Measurements from ENCODE around the gene TMEM44. TPM values are rescaled to one million over a fixed set of nuclear protein-coding genes. Genes with fewer than 3 reads are reported as not detected.
"Not testable (repeated sequence)": the region's sequence is repeated elsewhere in the genome, so short reads cannot be mapped to it uniquely, and the experiment has no call there.

TMEM44 gene
- total RNA-seq, 2 donors from 2014 or later, result 1.8 to 9.6 TPM

DNA sequence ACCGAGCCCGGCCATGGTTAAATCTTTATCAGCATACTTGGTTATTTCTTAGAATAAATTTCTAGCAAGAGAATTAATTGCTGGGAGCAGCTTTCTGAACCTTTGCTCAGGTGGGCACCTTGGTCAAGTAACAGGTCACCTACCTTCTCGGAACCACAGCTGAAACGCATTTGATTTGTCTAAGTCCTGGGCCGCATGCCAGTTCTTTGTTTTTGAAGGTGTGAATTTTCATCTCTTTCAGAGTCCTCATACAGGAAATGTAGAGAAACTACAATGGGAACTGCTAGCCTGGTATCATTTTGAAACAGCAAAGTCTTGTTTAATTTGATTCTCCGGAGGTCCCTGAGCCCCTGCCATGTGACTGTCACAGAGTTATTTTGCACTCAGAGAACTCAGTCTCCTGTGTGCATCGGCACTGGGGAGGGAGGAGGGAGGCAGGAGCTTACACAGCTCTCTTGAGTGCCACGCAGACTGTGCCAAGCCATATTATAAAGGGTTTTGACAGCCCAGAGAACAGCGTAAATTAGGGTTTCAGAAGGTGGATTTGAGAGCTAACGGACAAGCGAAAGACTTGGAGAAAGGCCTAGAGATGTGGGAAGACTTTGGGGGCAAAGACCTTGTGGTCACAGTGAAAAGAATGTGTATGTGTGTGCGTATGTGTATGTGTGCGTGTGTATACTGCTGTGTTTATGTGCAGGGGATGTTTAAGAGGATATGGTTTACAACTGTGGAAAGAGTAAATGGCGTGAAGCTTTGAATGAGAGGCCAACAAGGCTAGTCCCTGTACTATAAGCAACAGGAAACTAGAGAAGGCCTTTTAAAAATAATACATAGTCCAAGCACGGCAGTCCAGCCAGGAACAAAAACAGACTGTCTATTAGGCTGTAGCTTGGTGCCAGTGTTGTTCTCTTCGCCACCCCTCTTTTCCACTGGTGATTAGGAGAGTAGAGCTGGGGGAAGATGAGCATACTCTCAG lies 84.6 kb downstream of the TMEM44 start:
- H3K4me1 ChIP-seq, result no peaks in the 10 kb centered on the region
- H3K36me3 ChIP-seq (replicated peaks in 1 of 2; ENCODE audit: insufficient read depth in 1 of 2, low read depth in 2 of 2), result no peaks in the 10 kb centered on the region
- no peaks in the 10 kb centered on the region for H3K9me3 ChIP-seq
- DNase-seq (no peak), ATAC-seq (no peak)
- intact Hi-C loops (cut with DNase I), result no loop called here
- no peak overlapping the region for H3K4me3 ChIP-seq
- H3K27ac ChIP-seq, result no peak overlapping the region
- TF ChIP-seq, protein P1, sequence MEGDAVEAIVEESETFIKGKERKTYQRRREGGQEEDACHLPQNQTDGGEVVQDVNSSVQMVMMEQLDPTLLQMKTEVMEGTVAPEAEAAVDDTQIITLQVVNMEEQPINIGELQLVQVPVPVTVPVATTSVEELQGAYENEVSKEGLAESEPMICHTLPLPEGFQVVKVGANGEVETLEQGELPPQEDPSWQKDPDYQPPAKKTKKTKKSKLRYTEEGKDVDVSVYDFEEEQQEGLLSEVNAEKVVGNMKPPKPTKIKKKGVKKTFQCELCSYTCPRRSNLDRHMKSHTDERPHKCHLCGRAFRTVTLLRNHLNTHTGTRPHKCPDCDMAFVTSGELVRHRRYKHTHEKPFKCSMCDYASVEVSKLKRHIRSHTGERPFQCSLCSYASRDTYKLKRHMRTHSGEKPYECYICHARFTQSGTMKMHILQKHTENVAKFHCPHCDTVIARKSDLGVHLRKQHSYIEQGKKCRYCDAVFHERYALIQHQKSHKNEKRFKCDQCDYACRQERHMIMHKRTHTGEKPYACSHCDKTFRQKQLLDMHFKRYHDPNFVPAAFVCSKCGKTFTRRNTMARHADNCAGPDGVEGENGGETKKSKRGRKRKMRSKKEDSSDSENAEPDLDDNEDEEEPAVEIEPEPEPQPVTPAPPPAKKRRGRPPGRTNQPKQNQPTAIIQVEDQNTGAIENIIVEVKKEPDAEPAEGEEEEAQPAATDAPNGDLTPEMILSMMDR (IDR thresholded peaks at IDR 0.05), result no peak
- TF ChIP-seq POLR2A (IDR thresholded peaks at IDR 0.05), result no peak
- H3K27me3 ChIP-seq, result no peaks in the 10 kb centered on the region
- 76 to 81% methylated on average over 16 of the region's 16 CpGs for WGBS, 2 donors

DNA sequence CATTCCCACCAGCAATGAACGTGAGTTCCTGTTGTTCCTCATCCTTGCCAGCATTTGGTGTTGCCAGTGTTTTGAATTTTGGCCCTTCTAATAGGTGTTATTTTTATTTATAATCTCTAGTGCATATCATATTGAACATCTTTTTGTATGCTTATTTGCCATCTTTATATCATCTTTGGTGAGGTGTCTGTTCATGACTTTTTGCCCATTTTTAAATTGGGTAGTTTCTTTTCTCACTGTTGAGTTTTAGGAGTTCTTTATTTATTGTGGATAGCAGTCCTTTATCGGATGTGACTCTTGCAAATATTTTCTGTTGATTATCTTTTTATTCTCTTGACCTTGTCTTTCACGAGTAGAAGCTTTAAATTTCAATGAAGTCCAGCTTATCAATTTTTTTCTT lies 86.2 kb downstream of the TMEM44 start:
- H3K4me3 ChIP-seq, result no peak overlapping the region
- 62 to 70% methylated on average over 3 of the region's 3 CpGs for WGBS, 2 donors
- intact Hi-C loops (cut with DNase I), result no loop called here
- ATAC-seq (no peak), DNase-seq (no peak)
- no peaks in the 10 kb centered on the region for H3K9me3 ChIP-seq
- no peaks in the 10 kb centered on the region for H3K27me3 ChIP-seq
- H3K36me3 ChIP-seq (replicated peaks in 1 of 2; ENCODE audit: insufficient read depth in 1 of 2, low read depth in 2 of 2), result no peaks in the 10 kb centered on the region
- no peaks in the 10 kb centered on the region for H3K4me1 ChIP-seq
- no peak for TF ChIP-seq POLR2A (IDR thresholded peaks at IDR 0.05)
- TF ChIP-seq, protein P1 (IDR thresholded peaks at IDR 0.05), result no peak
- no peak overlapping the region for H3K27ac ChIP-seq

DNA sequence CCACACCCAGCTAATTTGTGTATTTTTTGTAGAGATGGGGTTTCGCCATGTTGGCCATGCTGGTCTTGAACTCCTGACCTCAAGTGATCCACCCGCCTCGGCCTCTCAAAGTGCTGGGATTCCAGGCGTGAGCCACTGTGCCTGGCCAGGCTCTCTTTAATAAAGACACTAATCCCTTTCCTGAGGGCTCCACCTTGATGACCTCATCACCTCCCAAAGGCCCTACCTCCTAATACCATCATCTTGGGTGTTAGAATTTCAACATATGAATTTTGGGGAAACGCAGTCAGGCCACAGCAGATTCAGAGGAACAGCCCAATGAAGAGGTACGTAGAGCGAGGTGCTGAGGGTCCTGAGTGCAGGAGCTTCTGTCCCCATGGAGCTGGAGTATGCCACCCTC lies 87.7 kb downstream of the TMEM44 start:
- H3K27ac ChIP-seq; H3K4me3 ChIP-seq; H3K27me3 ChIP-seq; DNase-seq; H3K9me3 ChIP-seq; H3K4me1 ChIP-seq; H3K36me3 ChIP-seq (replicated peaks in 1 of 2; ENCODE audit: insufficient read depth in 1 of 2, low read depth in 2 of 2); ATAC-seq; intact Hi-C loops (cut with DNase I): not testable (repeated sequence)
- WGBS, 2 donors, result 85 to 92% methylated on average over 7 of the region's 7 CpGs

DNA sequence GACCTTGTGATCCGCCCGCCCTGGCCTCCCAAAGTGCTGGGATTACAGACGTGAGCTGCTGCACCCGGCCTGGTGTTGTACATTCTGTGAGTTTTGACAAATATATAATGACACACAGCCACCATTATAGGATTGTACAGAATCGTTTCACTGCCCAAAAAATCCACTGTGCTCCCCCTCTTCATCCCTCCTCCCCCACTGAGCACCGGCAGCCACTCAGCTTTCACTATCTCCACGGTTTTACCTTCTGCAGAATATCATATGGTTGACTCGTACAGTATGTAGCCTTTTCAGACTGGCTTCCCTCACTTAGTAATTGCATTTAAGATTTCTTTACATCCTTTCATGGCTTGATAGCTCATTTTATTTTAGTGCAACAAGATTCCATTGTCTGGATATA lies 89.7 kb downstream of the TMEM44 start:
- ATAC-seq, result no peak
- Histone ChIP-seq H3K4me3 (no peak overlapping the region), H3K27ac (no peak overlapping the region), H3K9me3 (no peaks in the 10 kb centered on the region), H3K4me1 (peaks cover 3% of the 10 kb centered on the region), H3K27me3 (no peaks in the 10 kb centered on the region), H3K36me3 (replicated peaks in 1 of 2; ENCODE audit: insufficient read depth in 1 of 2, low read depth in 2 of 2) (no peaks in the 10 kb centered on the region)
- intact Hi-C loops (cut with DNase I), result no loop called here
- no peak for DNase-seq
- no peak for TF ChIP-seq POLR2A (IDR thresholded peaks at IDR 0.05)
- TF ChIP-seq, protein P1 (IDR thresholded peaks at IDR 0.05), result no peak
- WGBS, 2 donors, result 79 to 84% methylated on average over 8 of the region's 8 CpGs

DNA sequence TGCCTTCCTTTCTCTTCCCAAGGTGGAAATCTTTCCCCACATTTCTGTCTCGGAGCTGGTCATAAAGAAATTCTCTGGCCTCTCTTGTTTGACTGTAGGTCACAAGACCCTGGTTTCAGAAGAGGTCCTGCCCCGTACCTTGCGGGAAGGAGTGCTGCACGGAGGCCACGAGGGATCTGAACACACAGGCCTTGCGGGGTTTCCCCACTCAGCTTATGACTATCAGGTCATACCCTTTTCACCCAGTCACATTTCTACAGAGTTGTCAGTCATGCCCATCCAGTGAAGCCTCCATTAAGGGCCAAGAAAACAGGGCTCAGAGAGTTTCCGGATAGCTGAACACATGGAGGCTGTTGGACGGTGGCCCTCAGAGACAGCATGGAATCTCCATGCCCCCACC lies 91.7 kb downstream of the TMEM44 start:
- ATAC-seq (no peak), DNase-seq (no peak)
- Histone ChIP-seq H3K27ac (no peak overlapping the region), H3K4me3 (no peak overlapping the region), H3K4me1 (peaks cover 22% of the 10 kb centered on the region), H3K9me3 (no peaks in the 10 kb centered on the region), H3K36me3 (replicated peaks in 1 of 2; ENCODE audit: insufficient read depth in 1 of 2, low read depth in 2 of 2) (no peaks in the 10 kb centered on the region), H3K27me3 (no peaks in the 10 kb centered on the region)
- 97 to 98% methylated on average over 7 to 8 of the region's 8 CpGs for WGBS, 2 donors
- intact Hi-C loops (cut with DNase I), result no loop called here
- no peak for TF ChIP-seq POLR2A (IDR thresholded peaks at IDR 0.05)
- TF ChIP-seq, protein P1 (IDR thresholded peaks at IDR 0.05), result no peak

All from body of pancreas (tissue), 4 donors.